Neural crest cell (in vitro differentiated cells): ENCODE measurements around the gene BMPR1A. TPM values are rescaled to one million over a fixed set of nuclear protein-coding genes. Genes with fewer than 3 reads are reported as not detected.

Experiments used
- DNase-seq: peaks from one replicate; pipeline ENCODE4 v3.0.0; 2021; ENCODE audit warnings: low read depth, mixed read lengths, low spot score
- H3K27ac Mint-ChIP-seq: one replicate; pipeline ENCODE4 v1.8.0; 2021; ENCODE audit warnings: mild to moderate bottlenecking, mixed read lengths; ENCODE audit not compliant: unreplicated experiment
- H3K27me3 Mint-ChIP-seq: 2 replicates; pipeline ENCODE4 v1.8.0; 2021; ENCODE audit warnings: low read depth, mild to moderate bottlenecking, mixed read lengths
- H3K36me3 Mint-ChIP-seq: 2 replicates; pipeline ENCODE4 v1.8.0; 2021; ENCODE audit warnings: low read depth, mild to moderate bottlenecking, mixed read lengths
- H3K4me1 Mint-ChIP-seq: 2 replicates; pipeline ENCODE4 v1.8.0; 2021; ENCODE audit warnings: mixed read lengths
- H3K4me3 Mint-ChIP-seq: one replicate; pipeline ENCODE4 v1.8.0; 2021; ENCODE audit warnings: mild to moderate bottlenecking, mixed read lengths
- H3K9me3 Mint-ChIP-seq: 2 replicates; pipeline ENCODE4 v1.8.0; 2021; ENCODE audit warnings: mixed read lengths
- total RNA-seq: library from RNA; stranded (reverse); gene quantifications from 2 replicates; pipeline ENCODE4 v1.2.1, GENCODE V29; 2021
- TF ChIP-seq, protein P1 (sequence below): fragments of 200-600 bp; sonication (generic); conservative IDR thresholded peaks from 2 replicates; pipeline ENCODE4 v1.5.0; 2021; ENCODE audit warnings: antibody characterized with exemption, mild to moderate bottlenecking

The BMPR1A gene
- total RNA-seq, 1 donor from 2014 or later = 78.6 TPM

DNA sequence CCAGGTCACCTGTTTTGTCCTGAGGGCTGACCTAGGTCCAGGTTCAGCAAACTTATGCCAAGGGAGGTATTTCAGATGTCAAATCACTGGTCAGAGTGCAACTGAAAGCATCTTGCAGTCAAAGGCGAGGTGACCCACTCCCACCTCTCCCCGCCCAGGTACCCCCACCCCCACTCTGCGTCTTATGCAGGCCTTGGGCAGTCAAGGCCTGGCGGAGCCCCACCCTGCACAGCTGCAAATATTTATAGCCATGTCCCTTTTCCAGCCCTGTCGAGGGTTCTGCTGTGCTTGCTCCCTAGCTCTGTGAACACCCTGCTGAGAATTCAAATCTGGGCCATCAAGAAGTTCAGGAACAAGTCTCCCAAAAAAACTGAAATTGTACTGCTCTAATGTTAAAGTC, 40.6 kb upstream of the BMPR1A start:
- no peaks in the 10 kb centered on the region for H3K9me3 Mint-ChIP-seq

DNA sequence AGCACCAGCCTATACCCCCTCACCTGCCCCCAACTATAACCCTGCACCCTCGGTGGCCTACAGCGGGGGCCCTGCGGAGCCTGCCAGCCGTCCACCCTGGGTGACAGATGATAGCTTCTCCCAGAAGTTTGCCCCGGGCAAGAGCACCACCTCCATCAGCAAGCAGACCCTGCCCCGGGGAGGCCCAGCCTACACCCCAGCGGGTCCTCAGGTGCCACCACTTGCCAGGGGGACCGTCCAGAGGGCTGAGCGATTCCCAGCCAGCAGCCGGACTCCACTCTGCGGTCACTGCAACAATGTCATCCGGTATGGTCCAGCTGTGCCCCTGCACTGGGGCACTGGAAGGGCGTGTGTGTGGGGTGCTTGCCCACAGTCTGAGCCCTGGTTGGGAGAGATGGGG, 40.0 kb upstream of the BMPR1A start:
- TF ChIP-seq, protein P1, sequence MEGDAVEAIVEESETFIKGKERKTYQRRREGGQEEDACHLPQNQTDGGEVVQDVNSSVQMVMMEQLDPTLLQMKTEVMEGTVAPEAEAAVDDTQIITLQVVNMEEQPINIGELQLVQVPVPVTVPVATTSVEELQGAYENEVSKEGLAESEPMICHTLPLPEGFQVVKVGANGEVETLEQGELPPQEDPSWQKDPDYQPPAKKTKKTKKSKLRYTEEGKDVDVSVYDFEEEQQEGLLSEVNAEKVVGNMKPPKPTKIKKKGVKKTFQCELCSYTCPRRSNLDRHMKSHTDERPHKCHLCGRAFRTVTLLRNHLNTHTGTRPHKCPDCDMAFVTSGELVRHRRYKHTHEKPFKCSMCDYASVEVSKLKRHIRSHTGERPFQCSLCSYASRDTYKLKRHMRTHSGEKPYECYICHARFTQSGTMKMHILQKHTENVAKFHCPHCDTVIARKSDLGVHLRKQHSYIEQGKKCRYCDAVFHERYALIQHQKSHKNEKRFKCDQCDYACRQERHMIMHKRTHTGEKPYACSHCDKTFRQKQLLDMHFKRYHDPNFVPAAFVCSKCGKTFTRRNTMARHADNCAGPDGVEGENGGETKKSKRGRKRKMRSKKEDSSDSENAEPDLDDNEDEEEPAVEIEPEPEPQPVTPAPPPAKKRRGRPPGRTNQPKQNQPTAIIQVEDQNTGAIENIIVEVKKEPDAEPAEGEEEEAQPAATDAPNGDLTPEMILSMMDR = no peak
- Mint-ChIP-seq H3K4me1 (peaks cover 4% of the 10 kb centered on the region), H3K27ac (no peak overlapping the region), H3K9me3 (no peaks in the 10 kb centered on the region), H3K27me3 (no peaks in the 10 kb centered on the region), H3K4me3 (no peak overlapping the region), H3K36me3 (no peaks in the 10 kb centered on the region)
- no peak for DNase-seq

More for the DNA sequence above, 40.6 kb upstream of the BMPR1A start:
- Mint-ChIP-seq H3K36me3 (no peaks in the 10 kb centered on the region), H3K27me3 (no peaks in the 10 kb centered on the region), H3K4me1 (peaks cover 6% of the 10 kb centered on the region), H3K27ac (no peak overlapping the region), H3K4me3 (peak overlapping the region; percentile 23)
- no peak for DNase-seq
- TF ChIP-seq, protein P1 = no peak

DNA sequence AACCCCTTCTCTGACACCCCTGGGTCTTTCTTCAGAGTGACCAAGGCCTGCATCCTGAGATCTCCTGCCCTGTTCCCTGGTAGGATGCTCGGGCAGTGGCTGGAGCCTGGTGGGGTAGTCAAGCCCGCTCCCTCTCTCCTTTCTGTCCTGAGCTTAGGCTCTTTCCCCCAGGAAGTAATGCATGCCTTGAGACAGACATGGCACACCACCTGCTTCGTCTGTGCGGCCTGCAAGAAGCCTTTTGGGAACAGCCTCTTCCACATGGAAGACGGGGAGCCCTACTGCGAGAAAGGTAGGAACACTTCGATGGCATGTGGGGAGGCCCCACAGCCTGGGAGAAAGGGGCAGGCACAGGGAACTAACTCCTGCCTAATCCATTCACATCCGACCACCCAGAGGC, 37.9 kb upstream of the BMPR1A start:
- H3K9me3 Mint-ChIP-seq = no peaks in the 10 kb centered on the region
- no peak overlapping the region for H3K4me3 Mint-ChIP-seq
- H3K4me1 Mint-ChIP-seq = peaks cover 4% of the 10 kb centered on the region
- H3K36me3 Mint-ChIP-seq = no peaks in the 10 kb centered on the region
- no peaks in the 10 kb centered on the region for H3K27me3 Mint-ChIP-seq
- no peak for DNase-seq
- H3K27ac Mint-ChIP-seq = no peak overlapping the region
- TF ChIP-seq, protein P1 = no peak

DNA sequence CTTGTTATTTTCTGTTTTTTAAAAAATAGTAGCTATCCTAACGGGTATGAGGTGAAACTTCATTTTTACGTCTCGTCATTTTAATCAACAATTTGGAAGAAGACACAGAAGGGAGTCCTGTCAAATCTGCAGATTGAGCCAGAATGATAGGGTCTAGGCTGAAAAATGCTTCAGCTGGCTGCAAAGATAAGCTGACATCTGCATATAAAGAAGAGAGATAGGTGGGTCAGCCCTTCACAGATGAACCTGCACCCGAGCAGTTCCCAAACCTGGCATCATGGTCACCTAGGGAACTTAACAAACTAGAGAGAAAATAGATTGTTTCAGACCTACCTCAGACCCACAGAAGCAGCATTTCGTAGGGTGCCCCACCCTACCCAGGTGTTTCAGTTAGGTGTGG, 35.2 kb upstream of the BMPR1A start:
- Mint-ChIP-seq H3K36me3 (no peaks in the 10 kb centered on the region), H3K4me3 (no peak overlapping the region), H3K4me1 (peaks cover 4% of the 10 kb centered on the region), H3K27ac (no peak overlapping the region), H3K9me3 (no peaks in the 10 kb centered on the region), H3K27me3 (no peaks in the 10 kb centered on the region)
- TF ChIP-seq, protein P1 = no peak
- no peak for DNase-seq

DNA sequence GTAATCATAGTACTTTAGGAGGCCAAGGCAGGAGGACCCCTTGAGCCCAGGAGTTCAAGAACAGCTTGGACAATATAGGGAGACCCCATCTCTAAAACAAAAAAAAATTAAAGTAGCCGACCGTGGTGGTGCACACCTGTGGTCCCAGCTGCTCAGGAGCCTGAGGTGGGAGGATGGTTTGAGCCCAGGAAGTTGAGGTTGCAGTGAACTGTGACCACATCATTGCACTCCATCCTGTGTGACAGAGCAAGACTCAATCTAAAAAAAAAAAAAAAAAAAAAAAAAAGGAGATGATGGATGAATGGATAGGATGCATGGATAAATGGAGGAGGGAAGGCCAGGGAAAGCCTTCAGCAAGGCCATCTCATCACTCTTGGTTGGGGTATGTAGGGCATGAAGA, 33.4 kb upstream of the BMPR1A start:
- TF ChIP-seq, protein P1 = no peak
- no peak for DNase-seq
- no peak overlapping the region for H3K27ac Mint-ChIP-seq
- H3K4me1 Mint-ChIP-seq = peaks cover 9% of the 10 kb centered on the region
- no peaks in the 10 kb centered on the region for H3K36me3 Mint-ChIP-seq
- no peak overlapping the region for H3K4me3 Mint-ChIP-seq
- H3K9me3 Mint-ChIP-seq = no peaks in the 10 kb centered on the region
- no peaks in the 10 kb centered on the region for H3K27me3 Mint-ChIP-seq

DNA sequence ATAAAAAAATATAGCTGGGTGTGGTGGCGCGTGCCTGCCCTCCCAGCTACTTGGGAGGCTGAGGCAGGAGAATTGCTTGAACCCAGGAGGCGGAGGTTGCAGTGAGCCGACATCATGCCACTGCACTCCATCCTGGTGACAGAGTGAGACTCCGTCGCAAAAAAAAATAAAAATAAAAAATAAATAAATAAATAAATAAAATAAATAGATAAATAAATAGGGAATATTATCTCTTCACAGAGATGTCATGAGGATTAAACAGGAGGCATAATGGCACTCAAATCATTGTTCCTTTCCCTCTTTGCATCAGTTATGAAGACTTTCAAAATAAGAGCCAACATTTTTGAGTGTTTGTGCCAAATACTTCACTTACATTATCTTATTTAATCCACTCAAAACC, 32.0 kb upstream of the BMPR1A start:
- Mint-ChIP-seq H3K27ac (no peak overlapping the region), H3K4me3 (no peak overlapping the region), H3K36me3 (no peaks in the 10 kb centered on the region), H3K27me3 (no peaks in the 10 kb centered on the region), H3K9me3 (no peaks in the 10 kb centered on the region), H3K4me1 (peaks cover 11% of the 10 kb centered on the region)
- TF ChIP-seq, protein P1 = no peak
- DNase-seq = no peak
